Glutamatergic neuron (in vitro differentiated cells): ENCODE results near the gene JMJD1C. TPM values are rescaled to one million over a fixed set of nuclear protein-coding genes. Genes with fewer than 3 reads are reported as not detected.

Experiments
- DNase-seq: peaks from one replicate; pipeline ENCODE4 v3.0.0; 2022
- H3K27ac Mint-ChIP-seq: one replicate; pipeline ENCODE4 v1.8.0; 2020; ENCODE audit warnings: mild to moderate bottlenecking, mixed read lengths, inconsistent platforms; ENCODE audit not compliant: unreplicated experiment
- H3K27me3 Mint-ChIP-seq: one replicate; pipeline ENCODE4 v1.8.0; 2020; ENCODE audit warnings: mild to moderate bottlenecking, moderate library complexity, mixed read lengths, inconsistent platforms; ENCODE audit not compliant: unreplicated experiment
- H3K36me3 Mint-ChIP-seq: one replicate; pipeline ENCODE4 v1.8.0; 2020; ENCODE audit warnings: mild to moderate bottlenecking, mixed read lengths, inconsistent platforms; ENCODE audit not compliant: unreplicated experiment
- H3K4me1 Mint-ChIP-seq: one replicate; pipeline ENCODE4 v1.8.0; 2020; ENCODE audit warnings: mild to moderate bottlenecking, low read depth, mixed read lengths, inconsistent platforms; ENCODE audit not compliant: unreplicated experiment
- H3K4me3 Mint-ChIP-seq: one replicate; pipeline ENCODE4 v1.8.0; 2020; ENCODE audit warnings: mild to moderate bottlenecking, mixed read lengths, inconsistent platforms; ENCODE audit not compliant: unreplicated experiment
- H3K9me3 Mint-ChIP-seq: one replicate; pipeline ENCODE4 v1.8.0; 2020; ENCODE audit warnings: mild to moderate bottlenecking, moderate library complexity, mixed read lengths, inconsistent platforms; ENCODE audit not compliant: unreplicated experiment
- total RNA-seq: library from RNA; stranded (reverse); fragmentation: NEBNext Ultra II Directional; extraction: Animal tissue kit (Norgen Biotek cat#: 25700); gene quantifications from one replicate; pipeline ENCODE4 v1.2.1, GENCODE V29; 2021; ENCODE audit not compliant: unreplicated experiment
- TF ChIP-seq, protein P1 (sequence below): fragments of 200-600 bp; sonication (generic); IDR thresholded peaks from one replicate; pipeline ENCODE4 v1.5.0; 2021; ENCODE audit not compliant: partially characterized antibody, unreplicated experiment

The JMJD1C gene
- total RNA-seq, 1 donor from 2014 or later, result 110 TPM

GRCh38 chr10:63410633-63411032 lies 55.1 kb downstream of the JMJD1C start:
- Mint-ChIP-seq H3K27ac (no peak overlapping the region), H3K36me3 (no peaks in the 10 kb centered on the region), H3K4me1 (peaks cover 19% of the 10 kb centered on the region), H3K27me3 (peaks cover 1% of the 10 kb centered on the region), H3K9me3 (no peaks in the 10 kb centered on the region), H3K4me3 (no peak overlapping the region)
- no peak for DNase-seq
- TF ChIP-seq, protein P1, sequence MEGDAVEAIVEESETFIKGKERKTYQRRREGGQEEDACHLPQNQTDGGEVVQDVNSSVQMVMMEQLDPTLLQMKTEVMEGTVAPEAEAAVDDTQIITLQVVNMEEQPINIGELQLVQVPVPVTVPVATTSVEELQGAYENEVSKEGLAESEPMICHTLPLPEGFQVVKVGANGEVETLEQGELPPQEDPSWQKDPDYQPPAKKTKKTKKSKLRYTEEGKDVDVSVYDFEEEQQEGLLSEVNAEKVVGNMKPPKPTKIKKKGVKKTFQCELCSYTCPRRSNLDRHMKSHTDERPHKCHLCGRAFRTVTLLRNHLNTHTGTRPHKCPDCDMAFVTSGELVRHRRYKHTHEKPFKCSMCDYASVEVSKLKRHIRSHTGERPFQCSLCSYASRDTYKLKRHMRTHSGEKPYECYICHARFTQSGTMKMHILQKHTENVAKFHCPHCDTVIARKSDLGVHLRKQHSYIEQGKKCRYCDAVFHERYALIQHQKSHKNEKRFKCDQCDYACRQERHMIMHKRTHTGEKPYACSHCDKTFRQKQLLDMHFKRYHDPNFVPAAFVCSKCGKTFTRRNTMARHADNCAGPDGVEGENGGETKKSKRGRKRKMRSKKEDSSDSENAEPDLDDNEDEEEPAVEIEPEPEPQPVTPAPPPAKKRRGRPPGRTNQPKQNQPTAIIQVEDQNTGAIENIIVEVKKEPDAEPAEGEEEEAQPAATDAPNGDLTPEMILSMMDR, result no peak

GRCh38 chr10:63409465-63410027 lies 56.2 kb downstream of the JMJD1C start:
- H3K4me1 Mint-ChIP-seq, result peaks cover 16% of the 10 kb centered on the region
- peaks cover 1% of the 10 kb centered on the region for H3K27me3 Mint-ChIP-seq
- DNase-seq, result no peak
- TF ChIP-seq, protein P1, result no peak
- no peak overlapping the region for H3K4me3 Mint-ChIP-seq
- no peaks in the 10 kb centered on the region for H3K9me3 Mint-ChIP-seq
- H3K36me3 Mint-ChIP-seq, result no peaks in the 10 kb centered on the region
- no peak overlapping the region for H3K27ac Mint-ChIP-seq

DNA sequence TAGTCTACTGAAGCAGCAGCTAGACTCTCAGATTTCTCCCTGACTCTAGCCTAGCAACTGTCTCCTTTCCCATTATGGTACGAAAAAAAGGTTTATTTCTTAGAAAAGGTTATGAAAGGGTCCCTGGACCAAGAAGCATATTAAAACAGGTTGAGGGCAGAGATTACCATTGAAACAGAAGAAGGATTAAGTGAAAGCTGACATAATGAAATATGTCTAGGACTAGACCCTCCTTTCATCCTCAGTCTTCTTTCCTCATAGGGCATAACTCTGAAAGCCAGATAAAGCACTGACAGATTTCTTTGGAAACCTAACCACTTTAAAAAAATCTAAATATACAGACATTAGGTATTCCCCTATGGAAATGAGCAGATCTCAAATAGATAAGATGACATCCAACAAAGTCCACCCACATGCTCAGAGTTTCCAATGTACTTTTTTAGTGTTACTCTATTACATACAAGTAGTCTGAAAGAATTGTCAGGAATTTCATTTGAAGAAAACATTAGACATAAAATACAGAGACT lies 58.6 kb downstream of the JMJD1C start:
- no peaks in the 10 kb centered on the region for H3K9me3 Mint-ChIP-seq
- peaks cover 16% of the 10 kb centered on the region for H3K4me1 Mint-ChIP-seq
- TF ChIP-seq, protein P1, result no peak
- H3K27me3 Mint-ChIP-seq, result peaks cover 1% of the 10 kb centered on the region
- no peaks in the 10 kb centered on the region for H3K36me3 Mint-ChIP-seq
- no peak for DNase-seq
- no peak overlapping the region for H3K27ac Mint-ChIP-seq
- H3K4me3 Mint-ChIP-seq, result no peak overlapping the region

- Mint-ChIP-seq H3K4me1 (no peaks in the 10 kb centered on the region), H3K9me3 (peaks cover 3% of the 10 kb centered on the region), H3K27me3 (peaks cover 3% of the 10 kb centered on the region), H3K4me3 (no peak overlapping the region), H3K27ac (no peak overlapping the region), H3K36me3 (no peaks in the 10 kb centered on the region)
- TF ChIP-seq, protein P1, result no peak
- DNase-seq, result no peak
Measured at GRCh38 chr10:63396133-63396761, 69.5 kb downstream of the JMJD1C start.

- Mint-ChIP-seq H3K4me3 (no peak overlapping the region), H3K27ac (no peak overlapping the region), H3K27me3 (no peaks in the 10 kb centered on the region), H3K9me3 (peaks cover 3% of the 10 kb centered on the region), H3K4me1 (no peaks in the 10 kb centered on the region), H3K36me3 (no peaks in the 10 kb centered on the region)
- DNase-seq, result no peak
- TF ChIP-seq, protein P1, result no peak
Measured at GRCh38 chr10:63393050-63393449, 72.7 kb downstream of the JMJD1C start.
